ENCODE data around the gene HSPA1L. TPM values are rescaled to one million over a fixed set of nuclear protein-coding genes. Genes with fewer than 3 reads are reported as not detected.
"Not testable (repeated sequence)": the region's sequence is repeated elsewhere in the genome, so short reads cannot be mapped to it uniquely, and the experiment has no call there.

Gene HSPA1L
- total RNA-seq, 2 experiments from 2014 or later: 1.7 to 1.8 TPM

DNA sequence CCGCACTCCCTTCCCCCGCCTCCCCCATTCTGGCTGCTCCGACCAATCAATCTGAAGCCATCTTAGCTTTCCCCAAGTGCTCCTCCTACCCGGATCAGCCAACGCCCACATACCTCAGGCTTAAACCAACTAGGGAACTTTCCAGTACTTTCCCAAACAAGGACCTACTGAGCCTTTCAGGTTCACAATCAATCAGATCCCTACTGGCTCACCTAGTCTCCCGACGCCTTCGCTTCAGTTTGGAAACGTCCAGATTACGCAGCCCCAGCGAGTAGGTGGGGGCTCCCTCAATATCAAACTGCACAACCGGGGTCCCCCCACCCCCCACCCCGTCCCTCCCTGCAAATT lies 432 bp downstream of the HSPA1L start:
- H3K36me3 ChIP-seq (ENCODE audit: insufficient read depth, low read length): peaks cover 17% of the 10 kb centered on the region
- peak overlapping the region; percentile 75 to 81 for H3K27ac ChIP-seq (ENCODE audit: low read depth in 1 of 2, low read length in 2 of 2)
- Mint-ChIP-seq H3K9me3 (no peaks in the 10 kb centered on the region), H3K4me3 (peak overlapping the region; percentile 90), H3K27me3 (no peaks in the 10 kb centered on the region), H3K4me1 (ENCODE audit: low read depth) (peaks cover 48% of the 10 kb centered on the region), H3K36me3 (ENCODE audit: low read depth) (peaks cover 24% of the 10 kb centered on the region), H3K27ac (peak overlapping the region; percentile 83)
- peaks cover 44% of the 10 kb centered on the region for H3K4me1 ChIP-seq (ENCODE audit: insufficient read depth, low read length)
- no peaks in the 10 kb centered on the region for H3K27me3 ChIP-seq (ENCODE audit: control insufficient read depth in 1 of 2, insufficient read depth in 2 of 2, low read length in 2 of 2)
- POLR2A ChIA-PET: interaction anchor here (0.6 to 3.6 kb wide), 17 partner anchors 8 to 1157 kb away, joined by 3 to 29 read pairs (median 5); partner anchors contain the start of genes CLIC1, DDAH2, DDX39B and HSPA1B
- H3K9me3 ChIP-seq (ENCODE audit: control insufficient read depth in 1 of 2, insufficient read depth in 1 of 2, low read length in 2 of 2): no peaks in the 10 kb centered on the region
- peak overlapping the region; percentile 70 for H3K4me3 ChIP-seq (ENCODE audit: low read length)
- no peak for TF ChIP-seq CTCF (IDR thresholded peaks at IDR 0.05)
- CTCF ChIA-PET: interaction anchor here (0.8 to 3.8 kb wide), 4 partner anchors 8 to 216 kb away, joined by 3 to 19 read pairs (median 6); partner anchors contain the start of genes DDAH2, LSM2 and VARS1
- DNase-seq: peak in 13 of 14 experiments; percentile 34 to 87 (median 59)
- intact Hi-C loops (cut with DNase I, micrococcal nuclease): loop anchor here (2.0 to 5.0 kb wide), 2 partner anchors 20 to 77 kb away; partner anchors contain the start of genes CLIC1 (in 1 of the 2) and VARS1 (in 1 of the 2)
- peak; percentile 63 for ATAC-seq (ENCODE audit: poor library complexity)

DNA sequence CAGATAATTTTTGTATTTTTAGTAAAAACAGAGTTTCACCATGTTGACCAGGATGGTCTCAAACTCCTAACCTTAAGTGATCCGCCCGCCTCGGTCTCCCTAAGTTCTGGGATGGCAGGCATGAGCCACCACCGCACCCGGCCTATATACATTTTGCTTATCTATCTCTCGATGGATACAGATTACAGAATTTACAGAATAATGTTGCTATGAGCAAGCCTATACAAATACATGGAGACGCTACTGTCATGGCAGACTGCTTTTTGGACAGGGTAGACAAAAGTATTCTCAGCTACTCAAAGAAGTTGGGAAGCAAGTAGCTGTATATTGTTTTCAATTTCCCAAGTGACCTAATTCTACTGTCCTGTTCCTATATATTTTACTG lies 1.6 kb downstream of the HSPA1L start:
- DNase-seq: no peak
- no peak overlapping the region for H3K4me3 ChIP-seq (ENCODE audit: low read length)
- Mint-ChIP-seq H3K4me1 (ENCODE audit: low read depth) (peaks cover 47% of the 10 kb centered on the region), H3K9me3 (no peaks in the 10 kb centered on the region), H3K27me3 (no peaks in the 10 kb centered on the region), H3K4me3 (peak overlapping the region; percentile 90), H3K27ac (peak overlapping the region; percentile 83), H3K36me3 (ENCODE audit: low read depth) (peaks cover 28% of the 10 kb centered on the region)
- peaks cover 32% of the 10 kb centered on the region for H3K4me1 ChIP-seq (ENCODE audit: insufficient read depth, low read length)
- no peaks in the 10 kb centered on the region for H3K9me3 ChIP-seq (ENCODE audit: control insufficient read depth in 1 of 2, insufficient read depth in 1 of 2, low read length in 2 of 2)
- H3K36me3 ChIP-seq (ENCODE audit: insufficient read depth, low read length): peaks cover 18% of the 10 kb centered on the region
- no peak for TF ChIP-seq CTCF (IDR thresholded peaks at IDR 0.05)
- intact Hi-C loops (cut with DNase I, micrococcal nuclease): no loop called here
- ATAC-seq (ENCODE audit: poor library complexity): no peak
- no peaks in the 10 kb centered on the region for H3K27me3 ChIP-seq (ENCODE audit: control insufficient read depth in 1 of 2, insufficient read depth in 2 of 2, low read length in 2 of 2)
- POLR2A ChIA-PET: interaction anchor here (0.6 to 3.6 kb wide), 7 partner anchors 13 to 161 kb away, joined by 3 to 28 read pairs (median 12); partner anchors contain the start of genes BAG6, CLIC1, HSPA1B and MSH5
- CTCF ChIA-PET: interaction anchor here (1.2 to 3.8 kb wide), 3 partner anchors 17 to 22 kb away, joined by 3 to 19 read pairs (median 4); partner anchors contain the start of gene VARS1
- peak overlapping the region in 1 of 2 donors; percentile 12 for H3K27ac ChIP-seq (ENCODE audit: low read depth in 1 of 2, low read length in 2 of 2)

DNA sequence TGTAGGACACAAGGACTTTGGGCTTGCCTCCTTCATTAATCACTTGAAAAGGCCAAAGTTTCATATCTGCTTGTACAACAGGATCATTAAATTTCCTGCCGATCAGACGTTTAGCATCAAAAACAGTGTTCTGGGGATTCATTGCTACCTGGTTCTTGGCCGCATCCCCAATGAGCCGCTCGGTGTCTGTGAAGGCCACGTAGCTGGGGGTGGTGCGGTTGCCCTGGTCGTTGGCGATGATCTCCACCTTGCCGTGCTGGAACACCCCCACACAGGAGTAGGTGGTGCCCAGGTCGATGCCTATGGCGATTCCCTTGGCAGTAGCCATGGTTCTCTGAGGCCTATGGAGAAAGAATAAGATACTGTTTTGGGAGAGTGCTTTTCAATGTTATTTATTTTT lies 3.4 kb downstream of the HSPA1L start:
- ATAC-seq (ENCODE audit: poor library complexity) (no peak), DNase-seq (no peak)
- Mint-ChIP-seq H3K36me3 (ENCODE audit: low read depth) (peaks cover 22% of the 10 kb centered on the region), H3K27ac (peak overlapping the region; percentile 83), H3K9me3 (no peaks in the 10 kb centered on the region), H3K27me3 (no peaks in the 10 kb centered on the region), H3K4me3 (peak overlapping the region; percentile 25), H3K4me1 (ENCODE audit: low read depth) (peaks cover 41% of the 10 kb centered on the region)
- no peak overlapping the region for H3K4me3 ChIP-seq (ENCODE audit: low read length)
- no peak overlapping the region for H3K27ac ChIP-seq (ENCODE audit: low read depth in 1 of 2, low read length in 2 of 2)
- intact Hi-C loops (cut with DNase I, micrococcal nuclease): no loop called here
- no peaks in the 10 kb centered on the region for H3K27me3 ChIP-seq (ENCODE audit: control insufficient read depth in 1 of 2, insufficient read depth in 2 of 2, low read length in 2 of 2)
- peaks cover 32% of the 10 kb centered on the region for H3K4me1 ChIP-seq (ENCODE audit: insufficient read depth, low read length)
- H3K9me3 ChIP-seq (ENCODE audit: control insufficient read depth in 1 of 2, insufficient read depth in 1 of 2, low read length in 2 of 2): no peaks in the 10 kb centered on the region
- H3K36me3 ChIP-seq (ENCODE audit: insufficient read depth, low read length): peaks cover 18% of the 10 kb centered on the region
- CTCF ChIA-PET: interaction anchor here (3.8 kb wide), 1 partner anchor 16 kb away, joined by 19 read pairs; the partner anchor contains the start of gene VARS1
- no peak for TF ChIP-seq CTCF (IDR thresholded peaks at IDR 0.05)
- POLR2A ChIA-PET: interaction anchor here (1.7 kb wide), 1 partner anchor 160 kb away, joined by 3 read pairs; the partner anchor contains the start of gene BAG6

GRCh38 chr6:31808599-31808998 lies 6.5 kb downstream of the HSPA1L start:
- DNase-seq; H3K27ac ChIP-seq (ENCODE audit: low read depth in 1 of 2, low read length in 2 of 2); H3K4me3 ChIP-seq (ENCODE audit: low read length); ATAC-seq (ENCODE audit: poor library complexity); H3K9me3 ChIP-seq (ENCODE audit: control insufficient read depth in 1 of 2, insufficient read depth in 1 of 2, low read length in 2 of 2); H3K27ac Mint-ChIP-seq; H3K27me3 ChIP-seq (ENCODE audit: control insufficient read depth in 1 of 2, insufficient read depth in 2 of 2, low read length in 2 of 2); H3K27me3 Mint-ChIP-seq; H3K9me3 Mint-ChIP-seq; POLR2A ChIA-PET; intact Hi-C loops (cut with DNase I, micrococcal nuclease): not testable (repeated sequence)
- H3K36me3 ChIP-seq (ENCODE audit: insufficient read depth, low read length): peaks cover 18% of the 10 kb centered on the region
- CTCF ChIA-PET: interaction anchor here (1.9 to 4.9 kb wide), 2 partner anchors 9 to 13 kb away, joined by 5 to 27 read pairs; partner anchors contain the start of gene VARS1
- peaks cover 45% of the 10 kb centered on the region for H3K4me1 ChIP-seq (ENCODE audit: insufficient read depth, low read length)
- Mint-ChIP-seq H3K4me1 (ENCODE audit: low read depth) (peaks cover 43% of the 10 kb centered on the region), H3K4me3 (peak overlapping the region; percentile 11), H3K36me3 (ENCODE audit: low read depth) (peaks cover 22% of the 10 kb centered on the region)
